ENCODE measurements around the gene GHR.

Gene GHR

DNA sequence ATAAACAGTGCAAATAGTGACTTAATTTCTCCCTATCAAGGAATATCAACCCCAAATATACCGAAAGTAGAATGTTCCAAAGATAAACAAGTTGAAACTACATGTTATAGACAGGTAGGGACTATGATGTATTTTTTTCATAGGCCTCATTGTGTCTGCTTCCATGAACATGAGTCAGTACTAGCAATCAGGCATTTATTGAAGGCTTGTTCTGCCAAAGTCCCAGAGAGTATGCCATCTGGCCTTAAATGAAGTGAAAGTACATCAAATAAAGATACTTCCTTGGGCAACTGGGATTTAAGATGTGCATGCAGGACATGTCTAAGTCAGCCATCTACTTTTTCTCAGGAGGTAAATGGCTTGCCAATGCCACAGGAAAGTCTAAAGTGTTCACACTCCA, 6.5 kb downstream of the GHR start:
- no peaks in the 10 kb centered on the region for H3K9me3 ChIP-seq (replicated peaks; ENCODE audit: insufficient read depth, low read length)
- H3K27ac ChIP-seq (ENCODE audit: low read length) = no peak overlapping the region
- no peak overlapping the region for H3K4me3 ChIP-seq (ENCODE audit: low read length)
- H4K20me1 ChIP-seq (ENCODE audit: insufficient read depth, low read length) = no peaks in the 10 kb centered on the region
- no peaks in the 10 kb centered on the region for H3K27me3 ChIP-seq (replicated peaks; ENCODE audit: insufficient read depth, low read length)
- DNase-seq = no peak
- no peak for TF ChIP-seq EZH2phosphoT487 (IDR thresholded peaks at IDR 0.05; ENCODE audit: low read length)
- no peak for TF ChIP-seq CTCF (IDR thresholded peaks at IDR 0.05; ENCODE audit: low read length)
- no peak for TF ChIP-seq EZH2 (optimal IDR thresholded peaks at IDR 0.05; ENCODE audit: low read depth, low read length)
- no peak overlapping the region for H3K9ac ChIP-seq (ENCODE audit: low read length)
- no peak overlapping the region for H3K4me2 ChIP-seq (ENCODE audit: low read depth, low read length)
- no peaks in the 10 kb centered on the region for H3K4me1 ChIP-seq (ENCODE audit: low read length)
- no peaks in the 10 kb centered on the region for H3K36me3 ChIP-seq (replicated peaks; ENCODE audit: insufficient read depth, low read length)
- no peaks in the 10 kb centered on the region for H3K79me2 ChIP-seq (ENCODE audit: low read length)
- H3K9me2 ChIP-seq (replicated peaks; ENCODE audit: insufficient read depth, low read length) = no peaks in the 10 kb centered on the region
- H3F3A ChIP-seq (ENCODE audit: insufficient read depth, low read length) = no peaks in the 10 kb centered on the region
- no peak overlapping the region for H2AFZ ChIP-seq (ENCODE audit: low read length)

GRCh38 chr5:42434047-42434724, 10.9 kb downstream of the GHR start:
- no peak overlapping the region for H2AFZ ChIP-seq (ENCODE audit: low read length)
- H3K79me2 ChIP-seq (ENCODE audit: low read length) = no peaks in the 10 kb centered on the region
- H3K9me3 ChIP-seq (replicated peaks; ENCODE audit: insufficient read depth, low read length) = no peaks in the 10 kb centered on the region
- no peak for TF ChIP-seq EZH2phosphoT487 (IDR thresholded peaks at IDR 0.05; ENCODE audit: low read length)
- no peak for TF ChIP-seq EZH2 (optimal IDR thresholded peaks at IDR 0.05; ENCODE audit: low read depth, low read length)
- TF ChIP-seq CTCF (IDR thresholded peaks at IDR 0.05; ENCODE audit: low read length) = no peak
- H3K27ac ChIP-seq (ENCODE audit: low read length) = no peak overlapping the region
- H4K20me1 ChIP-seq (ENCODE audit: insufficient read depth, low read length) = no peaks in the 10 kb centered on the region
- no peak overlapping the region for H3K4me3 ChIP-seq (ENCODE audit: low read length)
- no peak overlapping the region for H3K4me2 ChIP-seq (ENCODE audit: low read depth, low read length)
- no peaks in the 10 kb centered on the region for H3K4me1 ChIP-seq (ENCODE audit: low read length)
- DNase-seq = no peak
- no peaks in the 10 kb centered on the region for H3F3A ChIP-seq (ENCODE audit: insufficient read depth, low read length)
- H3K9me2 ChIP-seq (replicated peaks; ENCODE audit: insufficient read depth, low read length) = no peaks in the 10 kb centered on the region
- no peaks in the 10 kb centered on the region for H3K27me3 ChIP-seq (replicated peaks; ENCODE audit: insufficient read depth, low read length)
- no peaks in the 10 kb centered on the region for H3K36me3 ChIP-seq (replicated peaks; ENCODE audit: insufficient read depth, low read length)
- no peak overlapping the region for H3K9ac ChIP-seq (ENCODE audit: low read length)

DNA sequence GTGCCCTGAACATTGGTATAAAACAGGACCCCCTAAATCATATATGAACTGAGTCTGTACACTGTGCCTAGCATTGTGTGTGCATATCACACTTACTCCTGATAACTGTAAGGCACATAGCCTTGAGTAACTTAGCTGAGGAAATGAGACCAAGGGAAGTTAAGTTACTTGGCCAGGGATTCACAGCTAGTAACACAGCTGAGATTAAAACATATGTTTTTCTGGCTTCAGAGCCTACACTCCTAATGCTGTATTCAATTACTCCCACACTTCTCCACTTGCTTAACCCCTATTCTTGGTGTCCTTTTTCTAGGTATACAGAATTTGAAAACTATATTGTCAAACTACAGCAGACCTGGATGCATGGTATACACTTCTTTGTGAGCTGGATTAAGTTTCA, 12.8 kb downstream of the GHR start:
- H3K9me2 ChIP-seq (replicated peaks; ENCODE audit: insufficient read depth, low read length) = no peaks in the 10 kb centered on the region
- H3F3A ChIP-seq (ENCODE audit: insufficient read depth, low read length) = no peaks in the 10 kb centered on the region
- H3K27me3 ChIP-seq (replicated peaks; ENCODE audit: insufficient read depth, low read length) = no peaks in the 10 kb centered on the region
- no peaks in the 10 kb centered on the region for H3K9me3 ChIP-seq (replicated peaks; ENCODE audit: insufficient read depth, low read length)
- no peaks in the 10 kb centered on the region for H3K36me3 ChIP-seq (replicated peaks; ENCODE audit: insufficient read depth, low read length)
- no peak overlapping the region for H3K9ac ChIP-seq (ENCODE audit: low read length)
- H3K4me1 ChIP-seq (ENCODE audit: low read length) = no peaks in the 10 kb centered on the region
- no peaks in the 10 kb centered on the region for H3K79me2 ChIP-seq (ENCODE audit: low read length)
- no peaks in the 10 kb centered on the region for H4K20me1 ChIP-seq (ENCODE audit: insufficient read depth, low read length)
- no peak overlapping the region for H3K4me3 ChIP-seq (ENCODE audit: low read length)
- no peak overlapping the region for H2AFZ ChIP-seq (ENCODE audit: low read length)
- H3K27ac ChIP-seq (ENCODE audit: low read length) = no peak overlapping the region
- TF ChIP-seq EZH2phosphoT487 (IDR thresholded peaks at IDR 0.05; ENCODE audit: low read length) (no peak), EZH2 (optimal IDR thresholded peaks at IDR 0.05; ENCODE audit: low read depth, low read length) (no peak), CTCF (IDR thresholded peaks at IDR 0.05; ENCODE audit: low read length) (no peak)
- no peak for DNase-seq
- no peak overlapping the region for H3K4me2 ChIP-seq (ENCODE audit: low read depth, low read length)
